H1 (cell line): ENCODE measurements around the gene RHEX. TPM values are rescaled to one million over a fixed set of nuclear protein-coding genes. Genes with fewer than 3 reads are reported as not detected.
"Not testable (repeated sequence)": the region's sequence is repeated elsewhere in the genome, so short reads cannot be mapped to it uniquely, and the experiment has no call there.

Experiments
- CTCF ChIA-PET: fragments of 300-600 bp; sonication (Branson Sonifier 250); formaldehyde crosslinking; loops from one replicate; lab custom pipeline; 2021; ENCODE audit not compliant: partially characterized antibody; lab: Charles Lee
- POLR2A ChIA-PET: fragments of 300-600 bp; sonication (Branson Sonifier 250); formaldehyde crosslinking; loops from one replicate; lab custom pipeline; 2021; ENCODE audit warnings: inconsistent platforms; ENCODE audit not compliant: partially characterized antibody; lab: Charles Lee
- DNase-seq, 2 experiments: peaks; one replicate each; pipeline versions ENCODE4 v3.0.0 to v3.0.0-alpha.2; 2010 to 2022; ENCODE audit warnings: low spot score in 2 of 2, low read depth in 1 of 2, mixed read lengths in 1 of 2
- FAIRE-seq: peaks from 2 replicates; lab custom pipeline; 2011; peaks lifted over from hg19 to GRCh38; lab: Jason Lieb, UNC
- H2AFZ ChIP-seq: 2 replicates; pipeline ENCODE4 v1.8.1; 2012; ENCODE audit warnings: low read length, inconsistent platforms
- H2AK5ac ChIP-seq: 2 replicates; pipeline ENCODE4 v1.6.1; 2013; ENCODE audit warnings: low read depth, low read length
- H2BK120ac ChIP-seq: replicated peaks from 2 replicates; pipeline ENCODE3; 2013; ENCODE audit warnings: low read depth, low read length, inconsistent platforms
- H2BK12ac ChIP-seq: 2 replicates; pipeline ENCODE4 v1.6.1; 2013; ENCODE audit warnings: low read depth, low read length
- H2BK15ac ChIP-seq: 2 replicates; pipeline ENCODE4 v1.6.1; 2013; ENCODE audit warnings: low read length
- H2BK20ac ChIP-seq: 2 replicates; pipeline ENCODE4 v1.6.1; 2013; ENCODE audit warnings: low read length
- H2BK5ac ChIP-seq: 2 replicates; pipeline ENCODE4 v1.6.1; 2013; ENCODE audit warnings: low read depth, low read length
- H3K14ac ChIP-seq: 2 replicates; pipeline ENCODE4 v1.6.1; 2013; ENCODE audit warnings: inconsistent platforms; ENCODE audit not compliant: insufficient read length
- H3K18ac ChIP-seq: 2 replicates; pipeline ENCODE4 v1.6.1; 2013; ENCODE audit warnings: low read length; ENCODE audit errors: extremely low read depth
- H3K23ac ChIP-seq: 2 replicates; pipeline ENCODE4 v1.6.1; 2013; ENCODE audit warnings: inconsistent platforms; ENCODE audit not compliant: insufficient read length
- H3K23me2 ChIP-seq: 2 replicates; pipeline ENCODE4 v1.6.1; 2013; ENCODE audit warnings: low read depth, low read length
- H3K27ac ChIP-seq: 2 replicates; pipeline ENCODE4 v1.6.1; 2011; ENCODE audit warnings: low read depth, low read length, inconsistent platforms
- H3K27me3 ChIP-seq, 4 experiments: replicated peaks in 1 of 4; 1 replicate in 1 of 4; 2 replicates in 3 of 4; pipeline versions ENCODE4 v1.6.1 to v1.8.1; 2011 to 2013; ENCODE audit warnings: low read length in 3 of 4, mild to moderate bottlenecking in 3 of 4, inconsistent platforms in 2 of 4, mixed read lengths in 2 of 4, moderate library complexity in 1 of 4; ENCODE audit not compliant: control insufficient read depth in 3 of 4, insufficient read depth in 3 of 4; ENCODE audit errors: extremely low read depth in 1 of 4
- H3K36me3 ChIP-seq, 4 experiments: 2 replicates each; pipeline versions ENCODE4 v1.6.1 to v1.8.1; 2011 to 2013; ENCODE audit warnings: mild to moderate bottlenecking in 4 of 4, low read length in 3 of 4, moderate library complexity in 2 of 4, control low read depth in 1 of 4, inconsistent platforms in 1 of 4; ENCODE audit not compliant: insufficient read depth in 4 of 4, control insufficient read depth in 2 of 4
- H3K4ac ChIP-seq: replicated peaks from 2 replicates; pipeline ENCODE3; 2013; ENCODE audit warnings: low read length, low read depth, mixed read lengths, inconsistent platforms; ENCODE audit not compliant: insufficient read length
- H3K4me1 ChIP-seq, 4 experiments: replicated peaks in 1 of 4; 1 replicate in 1 of 4; 2 replicates in 3 of 4; pipeline versions ENCODE4 v1.6.1 to v1.8.1; 2011 to 2013; ENCODE audit warnings: low read length in 3 of 4, inconsistent platforms in 2 of 4, mixed read lengths in 1 of 4; ENCODE audit not compliant: insufficient read depth in 4 of 4, control insufficient read depth in 3 of 4
- H3K4me2 ChIP-seq, 2 experiments: 2 replicates each; pipeline versions ENCODE4 v1.6.1 to v1.8.1; 2011 to 2013; ENCODE audit warnings: low read depth in 2 of 2, low read length in 2 of 2, control low read depth in 1 of 2, inconsistent platforms in 1 of 2, mild to moderate bottlenecking in 1 of 2; ENCODE audit not compliant: insufficient read depth in 1 of 2
- H3K4me3 ChIP-seq, 4 experiments: fragments of 200-600, 300-600 bp in 1 of 4; sonication (generic), shearing (Covaris generic), sonication (Bioruptor Twin) in 1 of 4; 2 replicates each; pipeline versions ENCODE4 v1.5.1 to v1.8.1; 2011 to 2016; ENCODE audit warnings: low read length in 4 of 4, low read depth in 3 of 4, control low read depth in 2 of 4, inconsistent platforms in 2 of 4, mild to moderate bottlenecking in 2 of 4, mixed read lengths in 1 of 4, moderate library complexity in 1 of 4; ENCODE audit not compliant: insufficient read depth in 2 of 4; ENCODE audit errors: extremely low read depth in 1 of 4
- H3K56ac ChIP-seq: replicated peaks from 2 replicates; pipeline ENCODE3; 2013; ENCODE audit warnings: low read depth, mild to moderate bottlenecking, mixed read lengths, low read length, inconsistent platforms; ENCODE audit not compliant: insufficient read length
- H3K79me1 ChIP-seq: 2 replicates; pipeline ENCODE4 v1.6.1; 2013; ENCODE audit warnings: low read depth, low read length, control low read depth
- H3K79me2 ChIP-seq, 2 experiments: 2 replicates each; pipeline versions ENCODE4 v1.6.1 to v1.8.1; 2012 to 2013; ENCODE audit warnings: low read length in 2 of 2, mild to moderate bottlenecking in 2 of 2, inconsistent platforms in 1 of 2; ENCODE audit not compliant: insufficient read depth in 2 of 2, control insufficient read depth in 1 of 2
- H3K9ac ChIP-seq, 4 experiments: replicated peaks in 1 of 4; 1 replicate in 1 of 4; 2 replicates in 3 of 4; pipeline versions ENCODE4 v1.6.1 to v1.8.1; 2011 to 2013; ENCODE audit warnings: low read depth in 3 of 4, low read length in 3 of 4, control low read depth in 2 of 4, mild to moderate bottlenecking in 2 of 4, moderate library complexity in 2 of 4, inconsistent platforms in 1 of 4; ENCODE audit errors: extremely low read depth in 1 of 4
- H3K9me3 ChIP-seq, 2 experiments: 2 replicates each; pipeline versions ENCODE4 v1.6.1 to v1.8.1; 2012 to 2013; ENCODE audit warnings: mild to moderate bottlenecking in 2 of 2, moderate library complexity in 2 of 2, control low read depth in 1 of 2, inconsistent platforms in 1 of 2, low read depth in 1 of 2, low read length in 1 of 2, mixed read lengths in 1 of 2; ENCODE audit not compliant: insufficient read depth in 2 of 2
- H4K20me1 ChIP-seq, 2 experiments: replicated peaks in 1 of 2; 2 replicates each; pipeline versions ENCODE3 to v1.8.1; 2011 to 2013; ENCODE audit warnings: inconsistent platforms in 2 of 2, low read length in 2 of 2, mild to moderate bottlenecking in 1 of 2; ENCODE audit not compliant: insufficient read depth in 2 of 2, control insufficient read depth in 1 of 2
- H4K5ac ChIP-seq: 2 replicates; pipeline ENCODE4 v1.6.1; 2013; ENCODE audit warnings: low read length, low read depth, mixed read lengths, inconsistent platforms; ENCODE audit not compliant: insufficient read length
- H4K8ac ChIP-seq: 2 replicates; pipeline ENCODE4 v1.8.0; 2013; ENCODE audit warnings: mild to moderate bottlenecking, moderate library complexity, low read length, inconsistent platforms; ENCODE audit not compliant: insufficient read depth; ENCODE audit errors: extremely low read depth
- H4K91ac ChIP-seq: replicated peaks from 2 replicates; pipeline ENCODE3; 2013; ENCODE audit warnings: low read length, mixed read lengths, inconsistent platforms; ENCODE audit not compliant: insufficient read length
- WGBS, 2 experiments: shearing (Covaris generic) in 1 of 2; methylation state at CpG; one replicate each; pipeline versions ENCODE4 v1.1.6 to v1.1.7; 2013 to 2015; ENCODE audit warnings: low lambda C conversion rate in 2 of 2, mixed read lengths in 2 of 2, inconsistent platforms in 1 of 2, low coverage in 1 of 2, missing lambda C conversion rate in 1 of 2; ENCODE audit not compliant: insufficient replicate concordance in 2 of 2, insufficient coverage in 1 of 2, insufficient read length in 1 of 2; ENCODE audit errors: extremely low coverage in 1 of 2, missing lambda C conversion rate in 1 of 2; 5-methylcytosine and 5-hydroxymethylcytosine counted together
- polyA plus RNA-seq, 7 experiments: library from polyadenylated mRNA; depleted of rRNA in 3 of 7; stranded (reverse) in 5 of 7; unstranded in 2 of 7; fragments of >200 nt in 5 of 7; fragments of 200-250 nt in 2 of 7; gene quantifications; 1 replicate in 5 of 7; 2 replicates in 1 of 7; 4 replicates in 1 of 7; pipeline versions ENCODE4 v1.2.1 to v1.2.3, GENCODE V29; 2011 to 2013; ENCODE audit warnings: missing spikeins in 2 of 7, mixed read lengths in 2 of 7
- total RNA-seq: library from RNA; stranded (reverse); fragmentation: NEBNext Ultra II Directional; extraction: Animal tissue kit (Norgen Biotek cat#: 25700); gene quantifications from 2 replicates; pipeline ENCODE4 v1.2.1, GENCODE V29; 2021

Gene RHEX
- total and polyA plus RNA-seq, 2 of the 8 experiments (the other 6 are each of a cell fraction or from before 2014, with no cell fraction given) = not detected

GRCh38 chr1:206064001-206064400 lies 11.0 kb downstream of the RHEX start:
- H2AK5ac ChIP-seq, H4K5ac ChIP-seq, H2BK120ac ChIP-seq, H4K91ac ChIP-seq, FAIRE-seq, H3K36me3 ChIP-seq, H2BK12ac ChIP-seq, H3K4me1 ChIP-seq, H3K23ac ChIP-seq, CTCF ChIA-PET, H3K4me2 ChIP-seq, H4K8ac ChIP-seq, H4K20me1 ChIP-seq, POLR2A ChIA-PET, H2BK20ac ChIP-seq, H3K23me2 ChIP-seq, H3K4me3 ChIP-seq, H3K79me1 ChIP-seq, H2BK5ac ChIP-seq, H3K79me2 ChIP-seq, H2BK15ac ChIP-seq, H3K56ac ChIP-seq, H3K27ac ChIP-seq, H3K27me3 ChIP-seq, H2AFZ ChIP-seq, H3K4ac ChIP-seq, H3K9ac ChIP-seq, DNase-seq, H3K18ac ChIP-seq, H3K14ac ChIP-seq: not testable (repeated sequence)
- H3K9me3 ChIP-seq = peaks cover 8 to 12% of the 10 kb centered on the region in 2 experiments; a peak in 3 of 4 replicates
- WGBS, 2 experiments = 80% methylated on average over 1 of the region's 35 CpGs; no CpG with 5 or more reads in 1 of the 2 experiments

GRCh38 chr1:206064501-206064900 lies 11.5 kb downstream of the RHEX start:
- H4K5ac ChIP-seq, H3K27me3 ChIP-seq, H3K4me3 ChIP-seq, H3K9ac ChIP-seq, H2AFZ ChIP-seq, H3K56ac ChIP-seq, H3K27ac ChIP-seq, H2BK120ac ChIP-seq, H3K4me1 ChIP-seq, H2BK12ac ChIP-seq, H3K4ac ChIP-seq, H2BK15ac ChIP-seq, H3K4me2 ChIP-seq, H3K23ac ChIP-seq, CTCF ChIA-PET, DNase-seq, H2BK5ac ChIP-seq, POLR2A ChIA-PET, FAIRE-seq, H3K36me3 ChIP-seq, H4K91ac ChIP-seq, H2BK20ac ChIP-seq, H4K8ac ChIP-seq, H2AK5ac ChIP-seq, H4K20me1 ChIP-seq, H3K79me2 ChIP-seq, H3K14ac ChIP-seq, H3K23me2 ChIP-seq, H3K79me1 ChIP-seq, H3K18ac ChIP-seq: not testable (repeated sequence)
- H3K9me3 ChIP-seq = peaks cover 8 to 12% of the 10 kb centered on the region in 2 experiments; a peak in 3 of 4 replicates
- 92% methylated on average over 4 of the region's 25 CpGs; no CpG with 5 or more reads in 1 of the 2 experiments for WGBS, 2 experiments
